ENCODE results near the gene CLEC16A. TPM values are rescaled to one million over a fixed set of nuclear protein-coding genes. Genes with fewer than 3 reads are reported as not detected.
A peak's percentile ranks its signal among the peaks of the same experiment; 100 is the strongest.
"Not testable (repeated sequence)": the region's sequence is repeated elsewhere in the genome, so short reads cannot be mapped to it uniquely, and the experiment has no call there.

The CLEC16A gene
- total RNA-seq, 4 donors from 2014 or later, result 20.3 to 25.7 (median 25.1) TPM

DNA sequence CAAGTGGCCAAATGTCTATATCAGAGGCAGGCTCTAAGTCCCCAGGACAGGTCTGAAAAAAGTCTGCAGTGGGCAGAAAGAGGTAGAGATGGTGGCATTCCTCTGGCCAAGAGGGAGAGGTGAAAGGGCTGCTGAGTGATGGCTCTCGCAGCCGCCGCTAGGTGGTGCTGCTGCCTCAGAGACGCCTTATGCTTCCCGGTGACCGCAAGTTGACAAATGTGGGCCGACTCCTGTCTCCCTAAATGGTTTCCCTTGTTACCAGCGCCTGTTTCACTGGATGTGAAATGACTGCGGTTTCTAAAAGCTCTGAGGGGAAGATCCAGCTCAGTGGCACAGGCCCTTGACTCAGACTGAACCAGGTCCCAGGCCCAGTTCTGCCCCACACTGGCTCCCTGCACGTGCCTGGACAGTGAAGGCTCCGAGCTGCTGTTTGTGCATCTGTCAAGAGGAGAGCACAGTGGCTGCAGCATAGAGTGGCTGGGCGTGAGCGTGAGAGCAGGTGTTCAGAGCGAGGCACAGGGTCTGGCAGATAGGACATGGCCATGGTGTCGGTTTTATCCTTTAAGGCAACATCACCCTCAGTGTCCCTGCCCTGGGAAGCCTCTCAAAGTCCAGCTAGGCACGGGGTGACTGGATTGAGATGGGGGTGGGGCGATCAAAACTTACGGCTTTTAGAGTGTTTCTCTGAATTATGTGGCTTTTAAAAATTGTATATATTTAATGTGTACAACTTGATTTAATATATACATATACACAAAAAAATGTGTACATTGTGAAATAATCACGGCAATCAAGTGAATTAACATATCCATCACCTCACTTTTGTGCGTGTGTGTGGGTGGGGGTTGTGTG, 19.9 kb downstream of the CLEC16A start:
- H3K27ac ChIP-seq, result peak overlapping the region in 2 of 4 donors; percentile 32 to 53
- H3K36me3 ChIP-seq, result peaks cover 10 to 70% (median 14%) of the 10 kb centered on the region in 3 donors
- no peak for TF ChIP-seq POLR2A (IDR thresholded peaks at IDR 0.05)
- TF ChIP-seq, protein P1, sequence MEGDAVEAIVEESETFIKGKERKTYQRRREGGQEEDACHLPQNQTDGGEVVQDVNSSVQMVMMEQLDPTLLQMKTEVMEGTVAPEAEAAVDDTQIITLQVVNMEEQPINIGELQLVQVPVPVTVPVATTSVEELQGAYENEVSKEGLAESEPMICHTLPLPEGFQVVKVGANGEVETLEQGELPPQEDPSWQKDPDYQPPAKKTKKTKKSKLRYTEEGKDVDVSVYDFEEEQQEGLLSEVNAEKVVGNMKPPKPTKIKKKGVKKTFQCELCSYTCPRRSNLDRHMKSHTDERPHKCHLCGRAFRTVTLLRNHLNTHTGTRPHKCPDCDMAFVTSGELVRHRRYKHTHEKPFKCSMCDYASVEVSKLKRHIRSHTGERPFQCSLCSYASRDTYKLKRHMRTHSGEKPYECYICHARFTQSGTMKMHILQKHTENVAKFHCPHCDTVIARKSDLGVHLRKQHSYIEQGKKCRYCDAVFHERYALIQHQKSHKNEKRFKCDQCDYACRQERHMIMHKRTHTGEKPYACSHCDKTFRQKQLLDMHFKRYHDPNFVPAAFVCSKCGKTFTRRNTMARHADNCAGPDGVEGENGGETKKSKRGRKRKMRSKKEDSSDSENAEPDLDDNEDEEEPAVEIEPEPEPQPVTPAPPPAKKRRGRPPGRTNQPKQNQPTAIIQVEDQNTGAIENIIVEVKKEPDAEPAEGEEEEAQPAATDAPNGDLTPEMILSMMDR (IDR thresholded peaks at IDR 0.05), result peak; percentile 88 to 96 (median 90)

DNA sequence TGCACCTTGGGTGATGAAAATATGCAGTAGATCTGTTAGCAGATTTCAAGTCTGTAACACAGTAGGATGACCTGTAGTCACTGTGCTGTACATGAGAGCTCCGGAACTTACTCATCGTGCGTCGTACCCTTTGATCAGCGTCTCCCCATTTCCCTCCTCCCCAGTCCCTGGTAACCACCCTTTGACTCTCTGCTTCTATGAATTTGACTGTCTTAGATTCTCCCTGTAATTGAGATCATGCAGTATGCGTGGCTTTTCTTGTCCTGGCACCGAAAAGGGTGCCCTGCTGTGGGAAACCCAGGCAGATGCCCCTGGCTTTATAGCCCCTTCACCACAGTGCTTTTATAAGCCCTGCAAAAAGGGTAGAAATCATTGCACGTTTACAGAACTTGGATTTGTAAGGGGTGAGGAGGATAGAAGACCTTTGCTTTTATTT, 20.5 kb downstream of the CLEC16A start:
- Histone ChIP-seq H3K36me3 (peaks cover 10 to 71% (median 14%) of the 10 kb centered on the region in 3 donors), H3K27ac (no peak overlapping the region), H3K27me3 (no peaks in the 10 kb centered on the region), H3K4me3 (no peak overlapping the region), H3K9me3 (no peaks in the 10 kb centered on the region), H3K4me1 (peaks cover 3 to 23% (median 4%) of the 10 kb centered on the region in 3 donors)
- intact Hi-C loops (cut with DNase I), result loop anchor here (10.0 kb wide), 3 partner anchors 400 to 750 kb away; no protein-coding TSS in a partner anchor
- no peak for TF ChIP-seq POLR2A (IDR thresholded peaks at IDR 0.05)
- TF ChIP-seq, protein P1 (IDR thresholded peaks at IDR 0.05), result no peak
- 84 to 85% methylated on average over 8 of the region's 8 CpGs for WGBS, 2 donors
- no peak for DNase-seq

More for the DNA sequence above, 19.9 kb downstream of the CLEC16A start:
- no peaks in the 10 kb centered on the region for H3K27me3 ChIP-seq
- H3K4me1 ChIP-seq, result peaks cover 3 to 23% (median 4%) of the 10 kb centered on the region in 3 donors
- no peaks in the 10 kb centered on the region for H3K9me3 ChIP-seq
- intact Hi-C loops (cut with DNase I), result loop anchor here (10.0 kb wide), 3 partner anchors 401 to 751 kb away; no protein-coding TSS in a partner anchor
- no peak for DNase-seq
- 24 to 32% methylated on average over 16 to 17 of the region's 20 CpGs for WGBS, 2 donors
- no peak overlapping the region for H3K4me3 ChIP-seq

DNA sequence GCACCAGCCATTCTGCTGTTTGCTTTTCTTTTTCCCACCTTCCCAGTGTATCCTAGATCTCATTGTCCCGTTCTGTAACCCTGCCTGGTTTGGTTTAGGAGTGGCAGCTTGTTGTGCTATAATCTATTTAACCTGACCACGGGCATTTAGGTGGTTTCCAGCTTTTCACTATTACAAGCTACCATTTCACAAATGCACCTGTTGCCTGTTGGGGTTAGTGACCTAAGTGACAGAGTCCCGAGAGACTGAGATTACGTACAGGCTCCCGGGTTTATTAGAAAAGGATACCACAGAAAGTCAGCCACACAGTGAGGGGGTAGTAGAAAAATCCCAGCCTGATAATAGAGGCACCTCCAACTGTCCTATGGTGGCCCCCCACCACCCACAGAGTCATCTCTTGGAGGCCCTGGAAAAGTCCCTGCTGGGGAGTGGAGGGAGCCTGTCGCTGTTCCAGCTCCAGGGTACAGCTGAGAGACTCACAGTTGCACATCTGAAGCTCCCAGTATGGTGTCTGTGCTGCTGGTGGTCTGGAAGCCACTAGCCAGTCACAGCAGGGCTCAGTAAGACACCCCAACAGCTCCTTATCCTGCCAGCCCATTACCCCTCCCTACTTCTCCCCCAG, 21.2 kb downstream of the CLEC16A start:
- H3K27ac ChIP-seq, result no peak overlapping the region
- no peak overlapping the region for H3K4me3 ChIP-seq
- 76 to 81% methylated on average over 6 of the region's 6 CpGs for WGBS, 2 donors
- intact Hi-C loops (cut with DNase I), result loop anchor here (10.0 kb wide), 3 partner anchors 399 to 749 kb away; no protein-coding TSS in a partner anchor
- peaks cover 3 to 23% (median 4%) of the 10 kb centered on the region in 3 donors for H3K4me1 ChIP-seq
- peaks cover 10 to 77% (median 14%) of the 10 kb centered on the region in 3 donors for H3K36me3 ChIP-seq
- TF ChIP-seq, protein P1 (IDR thresholded peaks at IDR 0.05), result no peak
- TF ChIP-seq POLR2A (IDR thresholded peaks at IDR 0.05), result no peak
- no peaks in the 10 kb centered on the region for H3K27me3 ChIP-seq
- no peak for DNase-seq
- H3K9me3 ChIP-seq, result no peaks in the 10 kb centered on the region

DNA sequence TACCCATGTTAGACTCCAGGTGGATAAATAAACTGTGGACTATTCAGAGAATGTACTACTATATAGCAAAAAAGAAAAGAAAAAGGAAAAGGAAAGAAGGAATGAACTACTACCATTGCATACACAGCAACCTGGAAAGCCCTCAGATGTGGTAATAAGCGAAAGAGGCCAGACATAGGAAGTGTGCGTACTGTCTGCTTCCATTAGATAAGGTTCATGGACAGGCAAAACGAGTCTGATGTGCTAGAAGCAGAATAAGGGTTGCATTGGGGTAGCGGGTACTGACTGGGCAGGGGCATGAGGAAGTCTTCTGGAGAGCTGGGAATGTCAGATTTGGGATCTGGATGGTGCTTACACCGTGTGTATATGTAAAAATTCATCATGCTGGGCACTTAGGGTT, 21.8 kb downstream of the CLEC16A start:
- DNase-seq, result no peak
- Histone ChIP-seq H3K36me3 (peaks cover 10 to 82% (median 14%) of the 10 kb centered on the region in 3 donors), H3K27ac (no peak overlapping the region), H3K4me3 (no peak overlapping the region), H3K27me3 (no peaks in the 10 kb centered on the region), H3K4me1 (peaks cover 3 to 17% (median 4%) of the 10 kb centered on the region in 3 donors), H3K9me3 (no peaks in the 10 kb centered on the region)
- TF ChIP-seq POLR2A (IDR thresholded peaks at IDR 0.05), result no peak
- TF ChIP-seq, protein P1 (IDR thresholded peaks at IDR 0.05), result no peak
- WGBS, 2 donors, result 74 to 78% methylated on average over 5 of the region's 5 CpGs
- intact Hi-C loops (cut with DNase I), result loop anchor here (10.0 kb wide), 3 partner anchors 399 to 749 kb away; no protein-coding TSS in a partner anchor

DNA sequence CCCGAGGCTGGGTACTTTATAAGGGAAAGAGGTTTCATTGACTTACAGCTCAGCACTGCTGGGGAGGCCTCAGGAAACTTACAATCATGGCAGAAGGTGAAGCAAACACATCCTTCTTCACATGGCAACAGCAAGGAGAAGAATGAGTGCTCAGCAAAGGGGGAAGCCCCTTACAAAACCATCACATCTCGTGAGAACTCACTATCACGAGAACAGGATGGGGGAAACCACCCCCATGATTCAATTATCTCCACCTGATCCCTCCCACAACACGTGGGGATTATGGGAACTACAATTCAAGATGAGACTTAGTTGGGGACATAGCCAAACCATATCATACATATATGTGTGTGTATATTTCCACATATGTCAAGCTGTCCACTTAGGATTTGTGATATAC, 22.2 kb downstream of the CLEC16A start:
- intact Hi-C loops (cut with DNase I), result loop anchor here (10.0 kb wide), 3 partner anchors 398 to 748 kb away; no protein-coding TSS in a partner anchor
- peaks cover 10 to 80% (median 14%) of the 10 kb centered on the region in 3 donors for H3K36me3 ChIP-seq
- H3K4me3 ChIP-seq, result not testable (repeated sequence)

More for the DNA sequence above, 22.2 kb downstream of the CLEC16A start:
- not testable (repeated sequence) for H3K27me3 ChIP-seq, DNase-seq, H3K27ac ChIP-seq, H3K9me3 ChIP-seq
- 49 to 57% methylated on average over 2 to 4 of the region's 4 CpGs for WGBS, 2 donors
- H3K4me1 ChIP-seq, result peaks cover 4 to 17% (median 5%) of the 10 kb centered on the region in 3 donors
